GM21528 (cell line): ENCODE data around the gene AGPAT3.

Source experiments
- ATAC-seq: cut with Tn5 transposase; IDR thresholded peaks from one replicate; pipeline ENCODE4 v1.9.1; 2021; ENCODE audit warnings: mild to moderate bottlenecking, moderate library complexity; ENCODE audit not compliant: unreplicated experiment, low FRiP score

Gene AGPAT3

DNA sequence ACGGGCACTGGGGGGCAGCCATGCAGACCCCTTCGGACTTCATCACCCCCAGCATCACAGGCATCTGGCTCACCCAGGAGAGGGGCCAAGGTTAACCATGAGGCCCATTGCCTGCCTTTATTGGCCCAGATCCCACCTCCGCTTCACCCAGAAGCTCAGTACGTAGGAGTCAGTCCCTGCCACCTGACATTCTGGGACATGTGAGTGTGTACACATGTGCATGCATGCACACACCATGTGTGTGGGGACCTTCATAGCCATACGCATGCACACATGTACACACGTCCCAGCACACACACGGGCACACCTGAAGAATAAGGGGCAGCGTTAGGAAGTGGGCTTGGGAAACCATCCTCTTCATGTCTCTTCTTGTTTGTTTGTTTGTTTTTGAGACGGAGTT lies 123.0 kb downstream of the AGPAT3 start:
- no peak for ATAC-seq

DNA sequence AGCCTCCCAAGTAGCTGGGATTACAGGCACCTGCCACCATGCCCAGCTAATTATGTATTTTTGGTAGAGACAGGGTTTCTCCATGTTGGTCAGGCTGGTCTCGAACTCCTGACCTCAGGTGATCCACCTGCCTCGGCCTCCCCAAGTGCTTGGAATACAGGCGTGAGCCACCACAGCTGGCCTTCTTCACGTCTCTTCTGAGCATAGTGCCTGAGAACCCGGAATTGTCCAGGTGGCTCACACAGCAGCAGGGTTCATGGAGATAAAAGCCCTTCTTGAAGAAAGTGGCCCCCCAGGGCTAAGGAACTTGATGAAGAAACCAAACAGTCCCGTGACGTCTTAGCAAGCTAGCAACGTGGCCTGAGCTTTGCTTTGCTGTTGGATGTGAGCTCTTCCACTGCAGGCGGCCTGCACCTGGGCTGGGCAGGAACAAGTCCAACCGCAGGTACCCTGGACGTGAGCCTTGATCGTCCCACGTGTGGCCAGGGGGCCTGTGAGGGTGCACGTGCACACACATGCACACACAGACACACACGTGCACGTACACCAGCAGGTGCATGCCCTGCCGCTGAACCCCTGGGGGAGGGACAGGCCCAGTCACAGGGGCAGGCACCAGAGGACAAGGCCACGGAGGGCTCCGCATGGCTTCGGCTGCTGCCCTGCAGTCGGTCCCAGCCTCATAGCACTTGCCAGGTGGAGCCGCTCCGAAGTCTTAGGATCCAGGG lies 123.6 kb downstream of the AGPAT3 start:
- no peak for ATAC-seq

DNA sequence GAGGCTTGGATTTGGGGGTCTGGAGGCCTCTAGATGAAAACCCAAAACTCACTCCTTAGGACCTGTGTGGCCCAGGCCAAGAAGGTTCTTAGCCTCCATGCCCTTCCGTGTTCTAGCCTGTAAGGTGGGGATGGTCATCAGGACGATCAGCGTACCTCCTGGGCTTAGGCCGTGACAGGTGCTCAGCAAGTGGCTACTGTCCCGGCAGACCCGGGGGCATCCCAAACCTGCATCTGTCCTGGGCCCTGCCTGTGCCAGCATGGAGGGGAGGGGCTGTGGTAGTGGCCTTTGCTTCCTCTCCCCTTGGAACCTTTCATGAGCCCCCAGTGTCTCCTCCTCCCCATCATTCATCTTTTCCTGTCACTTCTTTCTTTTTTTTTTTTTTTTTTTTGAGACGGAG lies 124.4 kb downstream of the AGPAT3 start:
- ATAC-seq, result no peak

DNA sequence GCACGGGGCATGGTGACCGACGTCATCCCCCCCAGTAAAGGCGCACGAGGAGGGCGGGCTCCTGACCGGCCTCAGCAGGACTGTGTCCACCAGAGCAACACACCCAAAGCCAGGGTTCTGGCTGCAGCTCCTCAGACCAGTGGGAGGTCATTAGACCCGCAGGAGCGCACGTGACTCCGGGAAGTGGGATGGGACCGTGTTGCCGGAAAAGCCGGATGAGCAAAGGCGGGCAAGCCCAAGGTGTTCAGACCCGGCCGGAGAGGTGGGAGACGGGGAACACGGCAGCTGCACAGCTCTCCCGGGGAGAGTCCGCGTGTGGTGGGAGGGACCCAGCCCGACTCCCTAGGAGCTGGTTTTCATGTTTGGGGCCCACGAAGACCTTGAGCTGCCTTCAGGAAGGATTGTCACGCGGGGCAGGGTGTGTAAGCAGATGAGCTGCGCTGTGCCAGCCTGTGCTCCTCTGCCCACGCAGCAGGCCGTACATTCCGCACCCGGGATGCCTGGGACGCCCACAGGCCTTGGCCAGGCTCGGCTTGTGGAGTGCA lies 126.5 kb downstream of the AGPAT3 start:
- no peak for ATAC-seq

DNA sequence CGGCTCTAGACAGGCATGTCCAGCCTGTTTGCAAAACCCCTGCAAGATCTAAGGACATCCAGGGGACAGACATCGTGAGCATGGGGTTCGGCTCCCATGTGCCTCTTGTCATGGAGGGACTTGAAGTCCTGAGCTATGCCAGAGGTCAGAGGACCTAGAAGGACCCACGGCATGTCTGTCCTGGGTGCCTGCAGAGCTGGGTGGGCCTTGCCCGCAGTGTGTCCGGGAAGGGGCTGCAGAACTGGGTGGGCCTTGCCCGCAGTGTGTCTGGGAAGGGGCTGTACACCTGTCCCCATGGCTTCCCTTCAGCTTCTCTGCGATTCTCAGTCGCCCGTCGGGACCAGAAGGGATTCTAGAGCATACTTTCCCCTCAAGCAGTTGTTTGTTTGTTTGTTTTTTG lies 127.1 kb downstream of the AGPAT3 start:
- ATAC-seq, result no peak

DNA sequence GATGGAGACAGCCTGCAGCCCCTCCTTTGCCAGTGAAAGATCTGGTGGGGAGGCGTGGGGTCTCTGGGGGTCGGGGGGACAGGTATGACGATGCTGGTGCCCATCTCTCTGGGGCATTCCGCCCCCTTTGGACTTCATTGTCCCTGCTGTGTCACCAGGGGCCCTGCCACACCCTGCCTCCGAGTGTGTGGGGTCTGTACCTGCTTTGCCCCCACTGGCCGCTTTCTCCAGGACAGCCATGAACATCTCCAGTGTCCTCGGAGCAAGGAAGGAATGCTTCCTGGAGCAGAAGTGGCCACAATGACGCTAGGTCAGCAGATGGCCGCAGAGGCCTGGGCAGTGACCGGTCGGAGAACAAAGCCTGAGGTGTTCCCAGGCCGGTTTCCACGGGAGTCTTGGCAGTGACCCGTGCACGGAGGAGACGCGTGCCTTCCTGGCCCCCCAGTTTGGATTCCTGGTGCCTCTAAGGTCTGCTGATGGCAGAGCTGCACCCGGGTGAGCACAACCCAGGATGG lies 128.5 kb downstream of the AGPAT3 start:
- ATAC-seq, result no peak

DNA sequence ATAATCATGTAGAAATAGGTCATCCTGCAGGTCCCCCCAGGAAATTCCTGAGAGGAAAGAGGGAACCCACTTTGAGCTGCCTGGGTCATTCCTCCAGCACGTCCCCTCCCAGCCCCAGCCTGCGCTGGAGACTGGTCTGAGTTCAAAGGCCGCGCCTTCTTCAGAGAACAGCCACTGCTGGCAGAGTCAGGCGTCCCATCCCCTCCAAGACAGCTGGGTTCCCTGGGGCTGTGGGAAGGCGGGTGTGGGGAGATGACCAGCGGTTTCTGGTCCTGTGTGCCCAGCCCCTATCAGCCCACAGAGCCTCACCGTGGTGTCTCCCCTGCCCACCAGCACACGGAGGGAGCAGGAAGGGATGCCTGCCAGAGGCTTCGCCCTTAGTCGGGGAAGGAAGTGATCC lies 129.1 kb downstream of the AGPAT3 start:
- ATAC-seq, result no peak

DNA sequence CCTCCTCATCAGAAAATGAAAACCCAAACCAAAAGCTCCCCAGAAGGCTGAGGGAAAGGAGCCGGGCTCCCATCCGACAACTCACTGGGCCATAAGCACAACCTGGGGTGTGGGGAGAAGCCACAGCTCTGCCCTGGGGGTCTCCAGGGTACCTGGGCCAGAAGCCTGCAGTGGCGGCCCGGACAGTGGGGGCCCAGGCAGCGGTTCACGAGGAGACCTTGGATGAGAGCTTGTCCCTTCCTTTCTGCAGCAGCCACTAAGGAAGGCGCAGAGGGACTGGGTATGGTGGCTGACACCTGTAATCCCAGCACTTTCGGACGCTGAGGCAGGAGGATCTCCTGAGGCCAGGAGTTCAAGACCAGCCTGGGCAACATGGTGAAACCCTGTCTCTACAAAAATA lies 129.6 kb downstream of the AGPAT3 start:
- ATAC-seq, result no peak

DNA sequence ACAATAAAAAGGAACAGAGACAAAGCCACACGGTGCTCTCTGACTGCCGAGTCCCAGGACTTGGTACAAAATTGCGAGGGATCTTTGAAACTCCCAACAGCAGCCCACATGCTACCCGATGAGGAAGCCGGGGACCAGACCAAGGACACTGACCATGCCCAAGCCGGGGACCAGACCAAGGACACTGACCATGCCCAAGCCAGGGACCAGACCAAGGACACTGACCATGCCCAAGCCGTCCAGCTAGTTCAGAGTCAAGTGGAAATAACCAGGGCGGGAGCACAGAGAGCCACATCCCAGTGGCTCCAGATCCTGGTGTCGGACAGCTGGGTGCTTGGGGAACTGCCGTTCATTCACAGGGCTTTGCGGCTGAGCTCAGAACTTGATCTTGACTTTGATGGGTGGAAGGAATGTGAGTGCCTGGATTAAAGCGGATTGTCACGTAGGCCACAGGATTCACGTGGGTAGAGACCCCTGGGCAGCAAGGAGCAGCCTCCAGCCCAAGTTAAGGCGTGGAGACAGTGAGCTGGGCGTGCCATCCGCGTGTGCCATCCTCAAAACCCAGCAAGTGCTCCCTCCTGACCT lies 130.6 kb downstream of the AGPAT3 start:
- ATAC-seq, result no peak

DNA sequence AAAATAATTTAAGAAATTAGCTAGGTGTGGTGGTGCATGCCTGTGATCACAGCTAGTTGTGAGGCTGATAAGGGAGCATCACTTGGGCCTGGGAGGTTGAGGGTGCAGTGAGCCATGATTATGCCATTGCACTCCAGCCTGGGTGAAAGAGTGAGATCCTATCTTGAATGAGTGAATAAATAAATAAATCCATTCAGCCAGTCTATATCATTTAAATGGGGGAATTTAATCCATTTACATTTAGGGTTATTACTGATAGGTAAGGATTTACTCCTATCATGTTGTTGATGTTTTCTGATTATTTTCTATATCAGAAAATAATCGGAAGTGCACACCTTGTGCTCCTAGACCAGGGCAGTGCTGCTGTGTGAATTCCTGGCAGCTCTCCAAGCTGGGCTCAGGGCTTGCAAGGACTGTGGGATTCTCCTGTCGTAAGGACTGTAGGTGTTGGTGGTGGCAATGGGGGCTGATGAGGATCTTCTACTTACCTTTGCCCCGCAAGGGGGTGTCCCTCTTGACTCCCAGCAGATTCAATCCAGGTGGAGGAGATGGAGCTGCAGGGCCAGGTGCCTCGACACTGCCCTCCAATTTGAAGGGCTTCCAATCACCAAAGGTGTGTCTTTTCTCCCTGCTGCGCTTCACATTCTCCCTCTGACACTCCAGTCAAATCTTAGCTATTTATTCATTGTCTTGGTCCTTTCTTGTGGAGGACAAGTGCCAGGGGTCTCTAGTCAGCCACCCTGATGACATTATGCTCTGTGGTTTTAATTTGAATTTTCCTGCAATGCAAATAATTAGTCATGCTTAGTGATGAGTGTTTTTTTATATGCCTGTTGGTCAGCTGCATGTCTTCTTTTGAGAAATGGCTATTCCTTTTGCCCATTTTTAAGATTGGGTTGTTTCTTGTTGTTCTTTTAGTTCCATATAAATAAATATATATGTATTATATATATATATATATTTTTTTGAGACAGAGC lies 133.0 kb downstream of the AGPAT3 start:
- ATAC-seq, result no peak

DNA sequence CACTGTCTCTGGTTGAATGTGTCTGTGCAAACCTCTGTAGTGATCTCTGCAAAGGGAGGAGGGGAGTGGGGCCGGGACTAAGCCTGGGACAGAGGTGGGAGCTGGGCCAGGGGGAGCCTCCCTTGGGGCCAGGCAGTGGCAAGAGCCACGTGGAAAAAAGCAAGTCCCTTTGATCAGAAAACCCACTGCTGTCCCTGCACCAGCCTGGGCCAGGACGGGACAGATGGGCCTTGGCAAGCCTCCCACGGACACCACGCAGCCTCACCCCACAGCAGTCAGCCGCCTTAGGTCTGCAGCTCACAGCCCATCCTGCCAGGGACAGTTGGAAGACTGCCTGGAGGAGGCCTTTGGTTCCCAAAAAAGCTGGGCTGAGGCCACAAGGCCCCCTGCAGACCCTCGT lies 135.3 kb downstream of the AGPAT3 start:
- ATAC-seq, result no peak

DNA sequence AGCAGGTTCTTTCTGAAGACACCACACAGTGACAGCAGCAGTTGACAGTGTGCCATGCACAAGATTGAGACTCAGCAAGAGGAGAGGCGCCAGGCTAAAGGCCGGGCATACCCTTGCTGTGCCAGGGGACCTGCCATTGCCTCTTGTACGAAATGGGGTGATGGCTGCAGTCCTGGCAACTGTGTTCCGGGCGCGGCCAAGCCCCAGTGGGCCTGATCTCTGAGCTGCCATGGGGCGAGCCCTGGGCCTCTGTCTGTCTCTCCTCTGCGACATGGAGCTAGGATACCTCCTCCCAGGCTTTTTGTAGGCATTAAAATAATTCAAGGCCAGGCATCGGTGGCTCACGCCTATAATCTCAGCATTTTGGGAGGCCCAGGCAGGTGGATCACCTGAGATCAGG lies 137.5 kb downstream of the AGPAT3 start:
- no peak for ATAC-seq

DNA sequence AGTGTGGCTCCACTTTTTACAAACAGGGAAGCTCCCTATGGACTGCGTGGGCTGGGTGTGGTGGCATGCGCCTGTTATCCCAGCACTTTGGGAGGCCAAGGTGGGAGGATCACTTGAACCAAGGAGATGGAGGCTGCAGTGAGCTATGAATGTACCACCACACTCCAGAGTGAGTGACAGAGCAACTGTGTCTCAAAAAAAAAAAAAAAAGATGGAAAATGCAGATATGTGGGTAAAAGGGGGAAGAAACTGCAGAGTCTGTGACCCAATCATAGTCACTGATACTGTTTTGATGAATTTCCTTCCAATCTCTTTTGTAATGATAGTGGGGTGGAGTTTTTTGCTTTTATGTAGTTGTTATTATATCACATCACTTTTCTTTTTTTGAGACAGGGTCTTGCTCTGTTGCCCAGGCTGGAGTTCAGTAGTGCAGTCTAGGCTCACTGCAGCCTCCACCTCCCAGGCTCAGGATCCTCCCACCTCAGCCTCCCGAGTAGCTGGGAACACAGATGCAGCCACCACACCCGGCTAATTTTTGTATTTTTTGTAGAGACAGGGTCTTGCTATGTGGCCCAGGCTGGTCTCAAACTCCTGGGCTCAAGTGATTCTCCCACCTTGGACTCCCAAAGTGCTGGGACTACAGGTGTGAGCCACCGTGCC lies 138.4 kb downstream of the AGPAT3 start:
- no peak for ATAC-seq

DNA sequence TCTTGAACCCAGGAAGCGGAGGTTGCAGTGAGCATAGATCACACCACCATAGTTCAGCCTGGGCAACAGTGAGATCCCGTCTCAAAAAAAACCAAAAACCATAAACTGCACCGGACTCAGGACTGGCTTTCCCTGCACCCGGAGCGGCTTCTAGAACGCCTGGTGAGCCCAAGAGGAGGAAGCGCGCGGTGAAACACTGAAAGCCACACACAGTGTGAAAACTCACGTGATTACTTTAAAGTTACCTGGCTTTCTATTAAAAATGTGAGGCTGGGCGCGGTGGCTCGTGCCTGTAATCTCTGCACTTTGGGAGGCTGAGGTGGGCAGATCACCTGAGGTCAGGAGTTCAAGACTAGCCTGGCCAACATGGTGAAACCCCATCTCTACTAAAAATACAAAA lies 140.0 kb downstream of the AGPAT3 start:
- no peak for ATAC-seq

DNA sequence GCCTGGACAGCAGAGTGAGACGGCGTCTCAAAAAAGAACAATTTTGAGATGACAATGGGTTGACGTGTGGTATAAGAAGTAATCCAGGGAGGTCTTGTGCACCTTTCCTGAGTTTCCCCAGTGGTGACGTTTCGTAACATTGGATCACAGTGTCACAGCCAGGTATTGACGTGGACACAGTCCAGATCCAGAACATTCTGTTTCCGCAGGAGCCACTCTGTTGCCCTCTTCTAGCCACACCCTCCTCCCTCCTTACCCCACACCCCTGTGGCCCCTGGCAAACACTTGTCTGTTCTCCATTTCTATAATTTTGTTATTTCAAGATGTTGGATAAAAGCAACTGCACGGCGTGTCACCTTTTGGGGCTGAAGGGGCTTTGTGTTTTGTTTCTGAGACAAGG lies 140.6 kb downstream of the AGPAT3 start:
- ATAC-seq, result no peak

DNA sequence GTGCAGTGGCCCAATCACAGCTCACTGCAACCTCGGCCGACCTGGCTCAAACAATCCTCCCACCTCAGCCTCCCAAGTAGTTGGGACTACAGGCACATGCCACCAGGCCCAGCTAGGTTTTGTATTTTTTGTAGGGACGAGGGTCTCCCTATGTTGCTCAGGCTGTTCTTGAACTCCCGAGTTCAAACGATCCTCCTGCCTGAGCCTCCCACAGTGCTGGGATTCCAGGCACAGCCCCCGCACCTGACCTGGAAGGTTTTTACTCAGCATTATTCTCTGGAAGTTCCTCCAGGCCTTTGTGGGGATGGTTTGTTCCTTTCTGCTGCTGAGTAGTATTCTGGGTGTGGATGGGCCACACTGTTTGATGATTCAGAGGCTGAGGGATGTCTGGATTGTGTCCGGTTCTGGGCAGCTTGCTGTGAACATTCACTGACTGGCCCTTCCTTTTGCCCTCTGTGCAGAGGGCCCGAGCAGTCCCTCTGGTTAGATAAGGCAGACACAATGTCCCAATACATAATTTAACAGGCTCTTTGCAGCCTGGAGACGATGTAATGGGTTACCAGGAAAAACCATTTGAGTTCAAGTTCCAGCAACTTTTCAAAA lies 141.1 kb downstream of the AGPAT3 start:
- ATAC-seq, result no peak

DNA sequence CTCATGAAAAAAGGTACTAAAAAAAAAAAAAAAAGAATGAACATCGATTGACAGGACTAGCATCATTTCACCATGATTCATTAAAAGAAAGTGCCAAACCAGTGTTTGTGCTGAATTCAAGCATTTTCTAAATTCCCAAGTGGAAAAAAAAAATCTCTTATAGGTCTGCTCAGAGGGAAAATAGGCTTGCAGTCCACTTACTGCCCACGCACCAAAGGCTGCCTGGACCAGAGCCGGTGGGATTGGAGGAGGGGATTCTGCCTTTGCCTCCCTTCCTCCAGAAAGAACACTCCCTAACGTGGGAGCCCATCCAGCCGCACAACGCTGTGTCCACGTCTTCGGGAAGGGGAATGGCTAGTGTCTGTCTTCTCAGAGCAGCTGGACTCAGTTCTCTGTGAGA lies 141.6 kb downstream of the AGPAT3 start:
- ATAC-seq, result no peak

DNA sequence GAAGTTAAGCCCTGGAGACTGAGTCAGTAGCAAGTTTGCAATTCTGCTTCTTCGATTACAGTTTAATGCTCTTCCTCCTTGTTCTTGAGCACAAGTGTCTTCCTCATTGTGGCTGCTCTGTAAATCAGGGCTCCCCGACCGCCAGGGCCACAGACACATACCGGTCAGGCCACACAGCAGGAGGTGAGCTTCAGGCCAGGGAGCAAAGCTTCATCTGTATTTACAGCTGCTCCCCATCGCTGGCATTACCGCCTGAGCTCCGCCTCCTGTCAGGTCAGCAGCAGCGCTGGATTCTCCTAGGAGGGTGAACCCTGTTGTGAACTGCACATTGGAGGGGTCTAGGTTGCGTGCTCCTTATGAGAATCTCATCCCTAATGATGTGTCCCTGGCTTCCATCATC lies 145.4 kb downstream of the AGPAT3 start:
- no peak for ATAC-seq

DNA sequence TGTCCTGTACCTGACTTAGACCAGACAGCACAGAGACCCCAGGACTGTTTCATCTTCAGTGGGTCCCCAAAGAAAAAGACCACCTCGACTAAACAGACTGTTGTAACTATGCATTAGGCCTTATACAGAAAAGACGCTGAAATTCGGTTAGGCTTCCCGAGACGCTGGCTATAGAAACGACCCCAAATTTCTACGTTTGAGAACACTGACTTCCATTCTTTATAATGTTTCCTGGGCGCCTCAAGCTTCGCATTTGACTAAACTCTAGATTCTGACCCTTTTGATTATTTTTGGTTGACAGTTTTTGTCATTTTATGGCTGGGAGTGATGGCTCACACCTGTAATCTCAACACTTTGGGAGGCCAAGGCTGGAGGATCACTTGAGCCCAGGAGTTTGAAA lies 146.1 kb downstream of the AGPAT3 start:
- no peak for ATAC-seq
